B cell (primary cell): ENCODE measurements around the gene PHLPP1. TPM values are rescaled to one million over a fixed set of nuclear protein-coding genes. Genes with fewer than 3 reads are reported as not detected.

Experiments used
- ATAC-seq: fragments of 200-7000 bp; cut with Tn5 transposase; one replicate; pipeline ENCODE4 v1.10.0; 2021; ENCODE audit warnings: low read depth, mild to moderate bottlenecking, moderate number of reproducible peaks, moderate library complexity
- CTCF ChIA-PET: fragments of 350-600 bp; sonication (Branson Sonifier 250); formaldehyde crosslinking; loops from one replicate; lab custom pipeline; 2021; ENCODE audit warnings: antibody characterized with exemption, inconsistent platforms; lab: Charles Lee
- POLR2A ChIA-PET: fragments of 350-600 bp; sonication (Branson Sonifier 250); formaldehyde crosslinking; loops from one replicate; lab custom pipeline; 2021; ENCODE audit warnings: antibody characterized with exemption; lab: Charles Lee
- DNase-seq: peaks from one replicate; pipeline ENCODE4 v3.0.0; 2013
- H2AFZ ChIP-seq: 2 replicates; pipeline ENCODE4 v1.6.1; 2012; ENCODE audit warnings: mild to moderate bottlenecking, low read depth, low read length; ENCODE audit not compliant: insufficient read depth, poor library complexity, severe bottlenecking
- H3K27ac ChIP-seq, 2 donors: 1 replicate in 1 of 2; 2 replicates in 1 of 2; pipeline ENCODE4 v1.5.1; 2012 to 2013; ENCODE audit warnings: low read length in 2 of 2, mild to moderate bottlenecking in 2 of 2, moderate library complexity in 1 of 2
- H3K27me3 ChIP-seq, 4 experiments: fragments of 200-600 bp in 1 of 4; sonication (generic) in 1 of 4; replicated peaks in 1 of 4; 1 replicate in 2 of 4; 2 replicates in 2 of 4; pipeline versions ENCODE4 v1.6.1 to v1.7.0; 2013 to 2016; ENCODE audit warnings: low read length in 3 of 4, mild to moderate bottlenecking in 2 of 4, mixed read lengths in 1 of 4, moderate library complexity in 1 of 4; ENCODE audit not compliant: insufficient read depth in 4 of 4, control insufficient read depth in 3 of 4; ENCODE audit errors: control extremely low read depth in 1 of 4
- H3K36me3 ChIP-seq, 2 experiments: replicated peaks in 1 of 2; 1 replicate in 1 of 2; 2 replicates in 1 of 2; pipeline versions ENCODE4 v1.6.1 to v1.7.1; 2013; ENCODE audit warnings: low read length in 1 of 2; ENCODE audit not compliant: insufficient read depth in 2 of 2, control insufficient read depth in 1 of 2; ENCODE audit errors: control extremely low read depth in 1 of 2, extremely low read depth in 1 of 2
- H3K4me1 ChIP-seq, 2 donors: fragments of 200-600 bp in 1 of 2; sonication (generic) in 1 of 2; 1 replicate in 1 of 2; 2 replicates in 1 of 2; pipeline versions ENCODE4 v1.5.1 to v1.6.1; 2013 to 2017; ENCODE audit warnings: low read length in 2 of 2; ENCODE audit not compliant: control insufficient read depth in 2 of 2, insufficient read depth in 2 of 2
- H3K4me2 ChIP-seq: replicated peaks from 2 replicates; pipeline ENCODE3; 2012; ENCODE audit warnings: mild to moderate bottlenecking, low read depth, low read length; ENCODE audit not compliant: poor library complexity, severe bottlenecking
- H3K4me3 ChIP-seq, 5 experiments: fragments of 200-600 bp in 1 of 5; sonication (generic) in 1 of 5; 1 replicate in 3 of 5; 2 replicates in 2 of 5; pipeline versions ENCODE4 v1.5.1 to v1.7.0; 2011 to 2016; ENCODE audit warnings: low read length in 4 of 5, mild to moderate bottlenecking in 4 of 5, low read depth in 2 of 5, control low read depth in 1 of 5, moderate library complexity in 1 of 5; ENCODE audit not compliant: insufficient read depth in 1 of 5; ENCODE audit errors: control extremely low read depth in 1 of 5, extremely low read depth in 1 of 5
- H3K79me2 ChIP-seq: fragments of 200-600 bp; sonication (generic); one replicate; pipeline ENCODE4 v1.6.0; 2016; ENCODE audit warnings: low read length; ENCODE audit not compliant: control insufficient read depth, insufficient read depth
- H3K9ac ChIP-seq: fragments of 200-600 bp; sonication (generic); 2 replicates; pipeline ENCODE4 v1.6.1; 2017; ENCODE audit warnings: mild to moderate bottlenecking, low read length, moderate library complexity
- H3K9me3 ChIP-seq, 3 donors: one replicate each; pipeline versions ENCODE4 v1.6.1 to v1.7.1; 2013; ENCODE audit warnings: low read length in 2 of 3; ENCODE audit not compliant: control insufficient read depth in 2 of 3, insufficient read depth in 1 of 3; ENCODE audit errors: control extremely low read depth in 1 of 3
- H4K20me1 ChIP-seq: 2 replicates; pipeline ENCODE4 v1.6.0; 2012; ENCODE audit warnings: mild to moderate bottlenecking, low read length; ENCODE audit not compliant: insufficient read depth, control insufficient read depth, poor library complexity, severe bottlenecking
- H3K27ac Mint-ChIP-seq: one replicate; pipeline ENCODE4 v1.8.0; 2021; ENCODE audit warnings: mixed read lengths
- H3K27me3 Mint-ChIP-seq: one replicate; pipeline ENCODE4 v1.8.0; 2021; ENCODE audit warnings: mixed read lengths
- H3K4me1 Mint-ChIP-seq: one replicate; pipeline ENCODE4 v1.8.0; 2021; ENCODE audit warnings: mixed read lengths
- H3K4me3 Mint-ChIP-seq: one replicate; pipeline ENCODE4 v1.8.0; 2021; ENCODE audit warnings: mixed read lengths
- H3K9me3 Mint-ChIP-seq: one replicate; pipeline ENCODE4 v1.8.0; 2022; ENCODE audit warnings: mixed read lengths; ENCODE audit not compliant: insufficient read depth
- EZH2 ChIP-seq: IDR thresholded peaks from 2 replicates; pipeline ENCODE4 v1.6.1; 2012; ENCODE audit warnings: borderline replicate concordance, low read depth, mild to moderate bottlenecking, moderate library complexity, low read length; ENCODE audit not compliant: insufficient read depth, poor library complexity, severe bottlenecking
- WGBS: methylation state at CpG from one replicate; pipeline ENCODE4 v1.1.5; 2013; ENCODE audit warnings: missing lambda C conversion rate; ENCODE audit not compliant: insufficient coverage; 5-methylcytosine and 5-hydroxymethylcytosine counted together
- intact Hi-C: fragments of 100-400 bp; cut with micrococcal nuclease; formaldehyde crosslinking; loops from one replicate; pipeline ENCODE4 v1.10.0; 2022
- polyA plus RNA-seq: library from polyadenylated mRNA; depleted of rRNA; stranded (reverse); fragments of >200 nt; gene quantifications from 2 replicates; pipeline ENCODE4 v1.2.3, GENCODE V29; 2012
- total RNA-seq, 2 donors: library from RNA; stranded (reverse); fragments of 120-200 nt in 1 of 2; gene quantifications; 1 replicate in 1 of 2; 2 replicates in 1 of 2; pipeline versions ENCODE4 v1.2.3 to v1.2.4, GENCODE V29; 2013 to 2022
- TF ChIP-seq, protein P1 (sequence below): fragments of 200-600 bp; IDR thresholded peaks from one replicate; pipeline ENCODE4 v1.8.0; 2022; ENCODE audit warnings: antibody characterized with exemption, mild to moderate bottlenecking

Gene PHLPP1
- total and polyA plus RNA-seq, 2 donors (not counting 1 experiment from before 2014, with no cell fraction given) = 3.0 to 20.7 TPM

DNA sequence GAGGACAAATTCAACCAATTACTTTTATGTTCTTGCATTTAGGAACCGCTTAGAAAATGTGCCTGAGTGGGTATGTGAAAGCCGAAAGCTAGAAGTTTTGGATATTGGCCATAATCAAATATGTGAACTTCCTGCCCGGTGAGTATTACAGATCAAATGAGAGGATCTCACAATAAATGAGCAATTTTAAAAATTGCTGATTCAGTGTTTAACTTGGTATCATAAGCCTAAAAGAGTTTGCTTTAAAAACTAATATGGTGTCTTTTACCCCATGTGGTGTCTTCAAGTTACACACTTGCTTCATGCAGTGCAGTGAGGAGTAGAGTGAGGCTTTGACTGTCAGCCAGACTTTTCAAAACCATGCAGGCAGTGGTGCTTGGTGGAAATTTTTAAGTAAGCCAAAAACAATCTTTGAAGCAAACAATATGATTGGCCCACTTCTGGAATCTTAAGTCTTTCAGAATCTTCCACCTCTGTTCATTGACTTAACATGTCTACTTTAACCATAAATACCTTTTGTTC lies 199.6 kb downstream of the PHLPP1 start:
- WGBS = no CpG with 5 or more reads among the region's 3 CpGs
- H3K36me3 ChIP-seq = peaks cover 0 to 2% of the 10 kb centered on the region in 2 experiments
- H3K4me1 ChIP-seq = peaks cover 11 to 12% of the 10 kb centered on the region in 2 donors
- no peak overlapping the region for H3K27ac ChIP-seq
- Mint-ChIP-seq H3K27me3 (no peaks in the 10 kb centered on the region), H3K27ac (no peak overlapping the region), H3K9me3 (no peaks in the 10 kb centered on the region), H3K4me3 (no peak overlapping the region), H3K4me1 (peaks cover 25% of the 10 kb centered on the region)
- DNase-seq = no peak
- POLR2A ChIA-PET = no interaction called here
- H4K20me1 ChIP-seq = no peaks in the 10 kb centered on the region
- ATAC-seq = no peak
- no peak overlapping the region for H2AFZ ChIP-seq
- CTCF ChIA-PET = no interaction called here
- H3K4me2 ChIP-seq = no peak overlapping the region
- no peaks in the 10 kb centered on the region for H3K27me3 ChIP-seq
- no peaks in the 10 kb centered on the region for H3K9me3 ChIP-seq
- intact Hi-C loops = no loop called here
- H3K9ac ChIP-seq = no peak overlapping the region
- TF ChIP-seq, protein P1, sequence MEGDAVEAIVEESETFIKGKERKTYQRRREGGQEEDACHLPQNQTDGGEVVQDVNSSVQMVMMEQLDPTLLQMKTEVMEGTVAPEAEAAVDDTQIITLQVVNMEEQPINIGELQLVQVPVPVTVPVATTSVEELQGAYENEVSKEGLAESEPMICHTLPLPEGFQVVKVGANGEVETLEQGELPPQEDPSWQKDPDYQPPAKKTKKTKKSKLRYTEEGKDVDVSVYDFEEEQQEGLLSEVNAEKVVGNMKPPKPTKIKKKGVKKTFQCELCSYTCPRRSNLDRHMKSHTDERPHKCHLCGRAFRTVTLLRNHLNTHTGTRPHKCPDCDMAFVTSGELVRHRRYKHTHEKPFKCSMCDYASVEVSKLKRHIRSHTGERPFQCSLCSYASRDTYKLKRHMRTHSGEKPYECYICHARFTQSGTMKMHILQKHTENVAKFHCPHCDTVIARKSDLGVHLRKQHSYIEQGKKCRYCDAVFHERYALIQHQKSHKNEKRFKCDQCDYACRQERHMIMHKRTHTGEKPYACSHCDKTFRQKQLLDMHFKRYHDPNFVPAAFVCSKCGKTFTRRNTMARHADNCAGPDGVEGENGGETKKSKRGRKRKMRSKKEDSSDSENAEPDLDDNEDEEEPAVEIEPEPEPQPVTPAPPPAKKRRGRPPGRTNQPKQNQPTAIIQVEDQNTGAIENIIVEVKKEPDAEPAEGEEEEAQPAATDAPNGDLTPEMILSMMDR = no peak
- TF ChIP-seq EZH2 = no peak
- H3K4me3 ChIP-seq = no peak overlapping the region
- H3K79me2 ChIP-seq = no peaks in the 10 kb centered on the region

DNA sequence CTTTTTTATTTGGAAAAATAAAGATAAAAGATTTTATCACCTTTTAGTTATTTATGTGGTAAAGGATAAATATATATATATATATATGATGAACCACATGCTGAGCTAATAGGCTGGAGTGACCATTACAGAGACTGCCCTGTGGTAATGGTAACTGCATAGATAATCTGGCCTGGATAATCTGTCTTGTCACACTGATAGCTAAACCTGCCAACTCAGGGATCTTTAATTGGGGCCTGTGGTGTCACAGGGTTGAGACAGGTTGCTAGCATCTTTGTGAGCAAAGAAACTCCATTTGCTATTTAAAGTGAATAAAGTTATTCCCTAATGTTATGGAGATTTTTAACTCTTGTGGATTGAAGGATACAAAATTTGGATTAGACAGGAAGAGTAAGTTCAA lies 203.0 kb downstream of the PHLPP1 start:
- H3K4me2 ChIP-seq = no peak overlapping the region
- no peaks in the 10 kb centered on the region for H3K79me2 ChIP-seq
- no peak overlapping the region for H2AFZ ChIP-seq
- no peaks in the 10 kb centered on the region for H3K9me3 ChIP-seq
- H3K27ac ChIP-seq = no peak overlapping the region
- Mint-ChIP-seq H3K4me3 (no peak overlapping the region), H3K27me3 (no peaks in the 10 kb centered on the region), H3K27ac (no peak overlapping the region), H3K4me1 (peaks cover 20% of the 10 kb centered on the region), H3K9me3 (no peaks in the 10 kb centered on the region)
- ChIA-PET CTCF (no interaction called here), POLR2A (no interaction called here)
- H4K20me1 ChIP-seq = no peaks in the 10 kb centered on the region
- DNase-seq (no peak), ATAC-seq (no peak)
- TF ChIP-seq, protein P1 = no peak
- TF ChIP-seq EZH2 = no peak
- H3K27me3 ChIP-seq = no peaks in the 10 kb centered on the region
- intact Hi-C loops = no loop called here
- H3K36me3 ChIP-seq = peaks cover 0 to 9% of the 10 kb centered on the region in 2 experiments
- H3K9ac ChIP-seq = no peak overlapping the region
- H3K4me1 ChIP-seq = peaks cover 11 to 12% of the 10 kb centered on the region in 2 donors
- H3K4me3 ChIP-seq = no peak overlapping the region
